D721Med (cell line): Measurements from ENCODE around the gene WDR88.

Experiments used
- DNase-seq: peaks from one replicate; pipeline ENCODE4 v3.0.0; 2011; ENCODE audit warnings: low spot score; ENCODE audit not compliant: insufficient read length
- FAIRE-seq: peaks from 2 replicates; lab custom pipeline; 2011; peaks lifted over from hg19 to GRCh38; lab: Jason Lieb, UNC
- TF ChIP-seq, protein P1 (sequence below): IDR thresholded peaks from 2 replicates; pipeline ENCODE4 v1.5.1; 2012; ENCODE audit warnings: mild to moderate bottlenecking, control low read depth; ENCODE audit not compliant: insufficient read depth; ENCODE audit errors: missing control alignments

WDR88 gene

DNA sequence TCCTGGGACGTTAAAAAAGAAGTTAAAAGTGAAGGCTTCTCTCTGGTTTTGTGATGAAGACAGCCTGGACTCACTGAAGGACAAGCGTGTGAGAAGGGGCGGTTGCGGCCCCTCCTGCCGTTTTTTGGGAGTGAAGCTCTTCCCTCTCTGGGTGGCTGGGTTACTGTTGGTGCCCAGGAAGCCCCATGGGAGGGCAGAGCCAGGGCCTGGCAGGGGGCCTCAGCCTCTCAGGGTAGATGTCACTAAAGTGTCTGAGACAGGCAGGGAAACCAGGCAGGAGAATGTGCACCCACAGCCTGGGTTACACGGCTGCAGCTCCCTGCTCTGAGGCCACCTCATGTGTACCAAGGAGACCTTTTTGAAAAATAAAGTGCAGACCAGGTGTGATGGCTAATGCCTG, 1.5 kb upstream of the WDR88 start:
- TF ChIP-seq, protein P1, sequence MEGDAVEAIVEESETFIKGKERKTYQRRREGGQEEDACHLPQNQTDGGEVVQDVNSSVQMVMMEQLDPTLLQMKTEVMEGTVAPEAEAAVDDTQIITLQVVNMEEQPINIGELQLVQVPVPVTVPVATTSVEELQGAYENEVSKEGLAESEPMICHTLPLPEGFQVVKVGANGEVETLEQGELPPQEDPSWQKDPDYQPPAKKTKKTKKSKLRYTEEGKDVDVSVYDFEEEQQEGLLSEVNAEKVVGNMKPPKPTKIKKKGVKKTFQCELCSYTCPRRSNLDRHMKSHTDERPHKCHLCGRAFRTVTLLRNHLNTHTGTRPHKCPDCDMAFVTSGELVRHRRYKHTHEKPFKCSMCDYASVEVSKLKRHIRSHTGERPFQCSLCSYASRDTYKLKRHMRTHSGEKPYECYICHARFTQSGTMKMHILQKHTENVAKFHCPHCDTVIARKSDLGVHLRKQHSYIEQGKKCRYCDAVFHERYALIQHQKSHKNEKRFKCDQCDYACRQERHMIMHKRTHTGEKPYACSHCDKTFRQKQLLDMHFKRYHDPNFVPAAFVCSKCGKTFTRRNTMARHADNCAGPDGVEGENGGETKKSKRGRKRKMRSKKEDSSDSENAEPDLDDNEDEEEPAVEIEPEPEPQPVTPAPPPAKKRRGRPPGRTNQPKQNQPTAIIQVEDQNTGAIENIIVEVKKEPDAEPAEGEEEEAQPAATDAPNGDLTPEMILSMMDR, result no peak
- DNase-seq (no peak), FAIRE-seq (no peak)

DNA sequence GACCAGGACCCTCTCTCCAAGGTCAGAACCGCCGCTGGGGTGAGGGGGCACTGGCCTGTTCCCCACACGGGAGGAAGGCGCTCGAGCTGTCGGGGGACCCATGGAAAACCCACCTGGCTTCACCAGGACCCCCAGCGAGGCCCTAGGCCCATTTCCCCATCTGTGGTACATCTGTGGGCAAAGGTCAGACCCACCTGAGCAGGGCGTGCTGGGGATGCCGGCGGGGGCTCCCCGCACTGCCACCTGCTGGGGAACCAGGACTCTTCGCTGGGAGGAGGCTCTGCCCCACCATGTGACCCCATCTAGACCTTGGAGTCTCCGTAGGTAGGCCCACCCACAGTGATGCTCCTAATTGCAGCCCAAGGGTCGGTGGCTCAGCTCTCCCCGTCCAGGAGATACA, 511 bp downstream of the WDR88 start:
- FAIRE-seq, result no peak
- no peak for DNase-seq
- TF ChIP-seq, protein P1, result peak; percentile 3

DNA sequence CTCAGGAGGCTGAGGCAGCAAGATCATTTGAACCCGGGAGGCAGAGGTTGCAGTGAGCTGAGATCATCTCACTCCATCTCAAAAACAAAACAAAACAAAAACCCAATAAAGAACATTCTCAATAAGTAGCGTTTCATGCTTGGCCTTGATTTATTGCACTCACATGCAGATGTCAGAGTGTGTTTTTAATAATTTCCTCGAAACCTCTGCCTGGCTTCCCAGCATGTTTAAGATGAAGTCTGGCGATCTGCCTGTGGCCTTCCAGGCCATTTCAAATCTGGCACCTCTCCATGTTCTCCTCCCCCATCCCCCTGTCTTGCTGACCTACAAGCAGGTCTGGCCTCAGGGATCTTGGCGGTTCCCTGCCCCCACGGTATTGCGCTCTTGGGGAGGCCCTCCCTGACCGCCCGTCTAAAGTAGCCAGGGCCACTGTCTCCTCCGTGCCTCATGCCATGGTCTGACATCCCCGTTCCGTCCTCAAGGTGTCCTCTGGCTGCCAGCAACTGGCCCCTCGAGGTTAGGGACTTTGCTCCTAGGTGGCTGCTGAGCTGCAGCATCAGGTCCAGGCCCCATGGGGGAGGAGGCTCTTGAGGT, 1.6 kb downstream of the WDR88 start:
- FAIRE-seq, result no peak
- no peak for DNase-seq
- TF ChIP-seq, protein P1, result no peak

DNA sequence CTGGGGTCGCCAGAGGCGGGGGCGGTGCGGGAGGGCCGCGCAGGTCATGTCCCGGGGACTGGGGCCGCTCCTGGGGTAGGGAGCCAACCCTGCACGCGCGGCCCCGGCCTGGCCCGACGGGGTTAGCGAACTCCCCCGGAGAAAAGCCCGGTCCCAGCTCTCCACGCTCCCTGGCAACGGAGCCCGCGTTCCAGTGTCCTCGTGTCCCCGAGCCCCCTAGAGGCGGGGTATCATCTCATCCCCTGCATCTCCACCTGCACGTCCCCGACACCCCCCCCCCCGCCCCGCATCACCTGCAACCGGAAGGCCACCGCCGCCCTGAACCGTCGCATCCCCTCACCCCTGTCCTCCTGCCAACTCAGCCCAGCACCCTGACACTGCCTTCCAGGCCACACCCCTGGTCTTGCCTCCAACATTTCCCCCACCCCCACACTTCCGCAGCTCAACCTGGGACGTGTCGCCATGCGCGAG, 2.7 kb downstream of the WDR88 start:
- FAIRE-seq (no peak), DNase-seq (no peak)
- TF ChIP-seq, protein P1, result no peak

DNA sequence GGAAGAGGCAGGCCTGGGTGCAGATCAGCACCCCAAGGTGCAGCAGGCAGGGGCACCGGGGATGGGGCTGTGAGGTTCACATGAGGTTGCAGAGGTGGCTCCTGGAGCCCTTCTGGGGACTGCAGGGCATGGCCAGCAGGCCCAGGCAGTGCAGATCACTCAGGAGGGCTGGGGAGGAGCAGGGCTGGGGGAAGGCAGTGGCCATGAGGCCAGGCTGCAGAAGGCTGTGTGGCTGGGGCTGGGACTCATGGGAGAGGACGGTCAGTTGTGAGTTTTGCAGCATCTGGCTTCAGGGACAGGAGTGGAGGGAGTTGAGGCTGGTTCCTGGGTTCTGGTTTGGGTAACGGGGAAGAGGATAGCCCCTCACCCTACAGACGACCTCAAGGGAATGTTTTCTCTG, 7.3 kb downstream of the WDR88 start:
- DNase-seq, result no peak
- TF ChIP-seq, protein P1, result no peak
- FAIRE-seq, result no peak

DNA sequence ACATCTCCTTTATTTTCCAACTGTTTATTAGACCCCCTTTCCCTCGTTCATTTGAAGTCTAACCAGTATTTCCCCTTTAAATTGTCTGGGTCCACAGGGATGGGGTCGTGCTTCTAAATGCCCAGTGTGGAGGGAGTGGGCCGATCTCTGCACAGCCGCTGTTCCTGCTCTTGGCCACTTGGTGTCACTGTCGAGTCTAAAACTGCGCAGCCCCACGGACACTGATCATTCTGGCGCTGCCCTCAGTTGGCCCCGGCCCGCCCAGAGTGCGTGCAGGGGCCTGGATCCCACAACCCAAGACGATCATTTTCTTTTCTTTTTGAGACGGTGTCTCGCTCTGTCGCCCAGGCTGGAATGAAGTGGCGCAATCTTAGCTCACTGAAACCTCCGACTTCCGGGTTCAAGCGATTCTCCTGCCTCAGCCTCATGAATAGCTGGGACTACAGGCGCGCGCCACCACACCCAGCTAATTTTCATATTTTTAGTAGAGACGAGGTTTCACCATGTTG, 12.0 kb downstream of the WDR88 start:
- FAIRE-seq (no peak), DNase-seq (peak; percentile 72)
- TF ChIP-seq, protein P1, result peak; percentile 91

DNA sequence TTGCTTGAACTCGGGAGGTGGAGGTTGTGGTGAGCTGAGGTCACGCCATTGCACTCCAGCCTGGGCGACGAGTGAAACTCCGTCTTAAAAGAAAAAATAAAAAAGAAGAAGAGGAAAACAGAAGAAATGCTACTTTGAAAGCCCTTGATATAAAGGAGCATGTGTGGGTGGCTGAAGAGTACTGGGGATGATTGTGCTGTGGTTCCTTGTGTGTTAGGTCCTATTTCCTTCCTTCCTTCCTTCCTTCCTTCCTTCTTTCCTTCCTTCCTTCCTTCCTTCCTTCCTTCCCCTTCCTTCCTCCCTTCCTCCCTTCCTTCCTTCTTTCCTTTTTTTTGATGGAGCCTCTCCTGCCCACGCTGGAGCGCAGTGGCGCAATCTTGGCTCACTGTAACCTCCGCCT, 14.3 kb downstream of the WDR88 start:
- TF ChIP-seq, protein P1, result no peak
- DNase-seq (no peak), FAIRE-seq (no peak)
